Measurements from ENCODE around the gene PTPN11.

GRCh38 chr12:112389228-112389627 lies 29.5 kb upstream of the PTPN11 start:
- TF ChIP-seq CTCF (conservative IDR thresholded peaks at IDR 0.05 in 1 of 2, IDR thresholded peaks at IDR 0.05 in 1 of 2; ENCODE audit: low read depth in 1 of 2, low read length in 2 of 2) (no peak), EZH2 (IDR thresholded peaks at IDR 0.05; ENCODE audit: low read length, missing control alignments) (no peak)

Measured in fibroblast of lung (primary cell).